ENCODE results near the gene APOC3. TPM values are rescaled to one million over a fixed set of nuclear protein-coding genes. Genes with fewer than 3 reads are reported as not detected.

Gene APOC3
- total and polyA plus RNA-seq, 9 of the 15 experiments (the other 6 are each of a cell fraction or from before 2014, with no cell fraction given) = 1.1 TPM; not detected in 8

DNA sequence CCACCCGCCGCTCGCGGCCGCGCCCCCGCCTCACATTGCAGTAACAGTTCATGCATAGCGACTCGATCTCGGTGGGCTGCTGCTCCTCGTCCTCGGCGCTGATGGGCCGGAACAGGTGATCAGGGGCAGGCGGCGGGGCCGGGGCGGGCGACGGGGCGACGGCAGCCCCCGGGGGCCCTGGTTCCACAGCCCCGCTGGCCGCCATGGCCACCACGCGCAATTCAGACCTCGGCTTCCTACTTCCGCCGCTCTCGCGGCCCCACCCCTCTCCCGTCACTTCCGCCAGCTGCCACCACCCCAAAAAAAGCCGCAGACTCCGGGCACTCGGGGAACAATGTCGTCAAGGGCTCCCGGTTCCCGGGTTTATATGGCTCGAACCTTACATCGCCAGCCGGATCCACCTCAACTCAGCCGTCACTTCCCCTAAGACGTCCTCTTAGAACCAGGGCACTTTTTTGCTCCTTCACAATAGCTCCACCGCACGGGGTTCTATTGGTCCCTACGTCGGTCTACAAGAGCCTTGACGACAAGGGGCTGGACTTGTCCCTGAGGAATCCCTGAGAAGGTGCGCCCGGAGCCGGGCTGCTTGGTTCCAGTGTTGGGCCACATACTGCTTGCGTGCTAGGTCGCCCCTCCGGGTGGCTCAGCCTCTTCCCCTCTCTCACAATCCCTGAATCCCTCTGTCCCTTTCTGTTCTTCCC lies 41.8 kb upstream of the APOC3 start, which contains the start of gene ZPR1 (continued):
- TF ChIP-seq AFF4 (CRISPR knock-in tag; IDR thresholded peaks at IDR 0.05) (no peak), KAT7 (CRISPR knock-in tag; IDR thresholded peaks at IDR 0.05; ENCODE audit: borderline replicate concordance) (peak; percentile 74), TGIF2 (CRISPR knock-in tag; IDR thresholded peaks at IDR 0.05) (peak; percentile 21; the same call in 1 of the 2 replicates), KLF6 (CRISPR knock-in tag; IDR thresholded peaks at IDR 0.05; ENCODE audit: borderline replicate concordance) (no peak)

GRCh38 chr11:116788534-116788933 lies 41.2 kb upstream of the APOC3 start:
- WGBS (ENCODE audit: insufficient coverage, low coverage, missing lambda C conversion rate) = 20% methylated on average over 4 of the region's 4 CpGs
- Histone ChIP-seq H3K4me3 (peak overlapping the region; percentile 98), H3K4me2 (ENCODE audit: insufficient read depth, low read length) (peak overlapping the region; percentile 92), H3K79me2 (ENCODE audit: control insufficient read depth, insufficient read depth, low read length) (peaks cover 24% of the 10 kb centered on the region), H3K36me3 (ENCODE audit: control insufficient read depth, insufficient read depth, low read length) (peaks cover 34% of the 10 kb centered on the region), H3K9me3 (replicated peaks; ENCODE audit: control insufficient read depth, insufficient read depth, low read depth, low read length) (no peaks in the 10 kb centered on the region), H3K27me3 (ENCODE audit: control insufficient read depth in 2 of 2, insufficient read depth in 2 of 2, low read length in 2 of 2) (no peaks in the 10 kb centered on the region), H3K4me1 (replicated peaks in 1 of 2; ENCODE audit: control insufficient read depth in 2 of 2, insufficient read depth in 2 of 2, low read length in 2 of 2) (peaks cover 22 to 33% of the 10 kb centered on the region in 2 experiments; a peak in 4 of 5 replicates), H3K27ac (ENCODE audit: extremely low read depth, low read depth, low read length) (no peak overlapping the region; the same call in 2 of the 3 replicates), H3K9ac (ENCODE audit: insufficient read depth in 1 of 2, low read depth in 2 of 2, low read length in 2 of 2) (peak overlapping the region; percentile 88 to 94), H2AFZ (ENCODE audit: low read depth, low read length) (peak overlapping the region; percentile 99), H4K20me1 (replicated peaks; ENCODE audit: control insufficient read depth, insufficient read depth, low read length) (no peaks in the 10 kb centered on the region), H3K9me1 (ENCODE audit: control insufficient read depth, insufficient read depth, low read length) (no peaks in the 10 kb centered on the region)
- CTCF ChIA-PET (ENCODE audit: low intra/inter-chr PET ratio) = no interaction called here
- POLR2A ChIA-PET = interaction anchor here (0.6 to 2.8 kb wide), 7 partner anchors 11 to 440 kb away, joined by 3 to 15 read pairs (median 3); no protein-coding TSS in a partner anchor
- ATAC-seq (no peak), FAIRE-seq (no peak), DNase-seq (ENCODE audit: extremely low read depth in 1 of 4, low spot score in 3 of 4) (no peak)
- in situ Hi-C loops (cut with MboI) = loop anchor here (5.0 kb wide), 1 partner anchor 314 kb away; no protein-coding TSS in a partner anchor
- no TSS peak for BruUV-seq (replicated peaks)
- intact Hi-C loops (cut with micrococcal nuclease) = loop anchor here (1.0 kb wide), 1 partner anchor 48 kb away; no protein-coding TSS in a partner anchor
- no peak for TF ChIP-seq BHLHE40 (IDR thresholded peaks at IDR 0.05; ENCODE audit: low read length)
- no peak for TF ChIP-seq ZNF830 (CRISPR knock-in tag; IDR thresholded peaks at IDR 0.05)
- TF ChIP-seq PCBP1 (IDR thresholded peaks at IDR 0.05; ENCODE audit: low read depth, low read length, poor library complexity, severe bottlenecking) = no peak
- TF ChIP-seq CREBBP (IDR thresholded peaks at IDR 0.05; ENCODE audit: low read depth, low read length) = no peak
- no peak for TF ChIP-seq ZC3H4 (CRISPR knock-in tag; IDR thresholded peaks at IDR 0.05; ENCODE audit: borderline replicate concordance)
- TF ChIP-seq E2F1 (CRISPR knock-in tag; IDR thresholded peaks at IDR 0.05) = no peak
- TF ChIP-seq GTF2E2 (tag; IDR thresholded peaks at IDR 0.05) = no peak
- no peak for TF ChIP-seq KLF16 (IDR thresholded peaks at IDR 0.05)
- no peak for TF ChIP-seq EGR1 (conservative IDR thresholded peaks at IDR 0.05)

All from K562 (cell line).